Aorta (tissue), 5 donors: ENCODE measurements around the gene PDE6C. TPM values are rescaled to one million over a fixed set of nuclear protein-coding genes. Genes with fewer than 3 reads are reported as not detected.

Experiments
- ATAC-seq: fragments of 200-7000 bp; cut with Tn5 transposase; one replicate; pipeline ENCODE4 v1.9.1; 2022; ENCODE audit warnings: moderate library complexity; ENCODE audit not compliant: low FRiP score
- DNase-seq, 2 donors: peaks; one replicate each; pipeline ENCODE4 v3.0.0-alpha.2; 2020
- H3K27ac ChIP-seq, 2 donors: one replicate each; pipeline ENCODE4 v1.5.1; 2013; ENCODE audit warnings: low read length in 2 of 2, mild to moderate bottlenecking in 2 of 2, moderate library complexity in 2 of 2, control low read depth in 1 of 2, inconsistent platforms in 1 of 2, low read depth in 1 of 2
- H3K27me3 ChIP-seq, 2 donors: one replicate each; pipeline ENCODE4 v1.6.1; 2013; ENCODE audit warnings: control low read depth in 1 of 2, low read length in 1 of 2, mild to moderate bottlenecking in 1 of 2, moderate library complexity in 1 of 2; ENCODE audit not compliant: insufficient read depth in 2 of 2, control insufficient read depth in 1 of 2
- H3K36me3 ChIP-seq, 2 donors: one replicate each; pipeline ENCODE4 v1.6.1; 2013; ENCODE audit warnings: control low read depth in 1 of 2, low read length in 1 of 2, mild to moderate bottlenecking in 1 of 2; ENCODE audit not compliant: insufficient read depth in 2 of 2, control insufficient read depth in 1 of 2
- H3K4me1 ChIP-seq, 2 donors: one replicate each; pipeline ENCODE4 v1.6.1; 2013; ENCODE audit warnings: low read length in 2 of 2, control low read depth in 1 of 2, mild to moderate bottlenecking in 1 of 2, moderate library complexity in 1 of 2; ENCODE audit not compliant: insufficient read depth in 2 of 2, control insufficient read depth in 1 of 2
- H3K4me3 ChIP-seq, 2 donors: one replicate each; pipeline ENCODE4 v1.5.1; 2013; ENCODE audit warnings: low read length in 2 of 2, control low read depth in 1 of 2, mild to moderate bottlenecking in 1 of 2
- H3K9me3 ChIP-seq: one replicate; pipeline ENCODE4 v1.6.1; 2013; ENCODE audit warnings: mild to moderate bottlenecking, low read length; ENCODE audit not compliant: control insufficient read depth
- WGBS, 2 donors: extraction: QIAGEN DNeasy Blood & Tissue Kit; methylation state at CpG; one replicate each; pipeline ENCODE4 v1.1.7; 2013; 5-methylcytosine and 5-hydroxymethylcytosine counted together
- intact Hi-C, 2 donors: fragments of 100-400 bp; cut with DNase I; formaldehyde crosslinking; loops; one replicate each; pipeline versions ENCODE4 v1.14.2 to v1.15.0; 2022
- long read RNA-seq, 2 donors: library from polyadenylated mRNA; unstranded; transcript quantifications; one replicate each; pipeline ENCODE4 v2.0.0, GENCODE V29; 2020 to 2021
- polyA plus RNA-seq, 2 donors: library from polyadenylated mRNA; stranded (reverse); fragments of 200-250 nt; gene quantifications; one replicate each; pipeline ENCODE4 v1.2.3, GENCODE V29; 2013
- total RNA-seq, 2 donors: library from RNA; stranded (reverse); fragmentation: NEBNext Ultra II Directional; extraction: Animal tissue kit (Norgen Biotek cat#: 25700); gene quantifications; one replicate each; pipeline ENCODE4 v1.2.1, GENCODE V29; 2021
- donor health status: healthy with polysubstance abuse.
- donor health status: Bipolar disorder and iron deficiency.
- donor health status: DM: no; HTN: no; CAD: no.
- donor health status: DM: no; HTN: no; CAD: no.
- donor health status: DM: yes; HTN: yes; CAD: no.

Gene PDE6C
- total RNA-seq, result not detected
- not detected for polyA plus RNA-seq
- long read RNA-seq, donor 1, partial matches to known transcripts, result 0 of 1 reads
- long read RNA-seq, donor 1, other reads (novel, unspliced or antisense), result 1 of 1 reads
- long read RNA-seq, donor 2, partial matches to known transcripts, result 0 of 3 reads
- long read RNA-seq, donor 2, other reads (novel, unspliced or antisense), result 3 of 3 reads

DNA sequence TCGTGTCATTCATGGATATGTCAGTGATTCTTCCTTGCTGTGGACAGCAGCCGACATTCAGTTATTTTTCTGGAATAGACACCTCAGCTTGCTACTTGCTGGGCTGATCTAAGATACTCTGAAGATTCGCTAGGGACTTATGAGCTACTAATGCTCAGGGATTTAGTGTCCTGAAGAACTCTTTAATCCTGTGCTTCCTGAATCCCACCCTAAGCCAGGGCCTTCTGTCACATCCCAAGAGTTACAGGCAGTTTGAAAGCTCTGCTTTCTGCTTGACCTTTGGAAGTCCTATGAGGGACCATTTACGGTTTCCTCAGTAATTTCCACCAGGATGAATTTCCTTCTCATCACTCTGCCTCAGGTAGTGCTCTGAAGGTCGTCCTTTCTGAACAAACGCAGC, at the start of gene PDE6C:
Gene PDE6C, plus strand, starts transcription at position 227 of the 400 bp plus-strand sequence. CDS start 189 bp downstream, outside the sequence.
- intact Hi-C loops, result no loop called here

DNA sequence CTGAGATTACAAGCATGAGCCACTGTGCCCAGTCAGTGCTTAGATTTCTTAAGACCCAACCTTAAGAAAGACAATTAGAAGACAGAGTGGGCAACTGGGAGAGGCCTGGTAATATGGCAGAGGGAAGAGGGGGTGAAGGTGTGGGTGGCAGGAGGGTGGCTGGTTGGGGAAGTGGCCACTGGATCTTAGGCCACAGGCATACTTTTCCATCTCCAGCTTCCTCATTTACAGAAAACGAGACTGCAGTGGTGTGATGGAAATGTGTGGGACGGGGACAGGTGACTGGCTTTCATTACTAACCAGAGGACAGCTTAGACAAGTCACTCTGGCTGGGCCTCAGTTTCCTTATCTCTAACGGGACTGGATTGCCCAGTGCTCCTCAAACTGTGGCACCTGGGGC, 46.9 kb upstream of the PDE6C start:
- intact Hi-C loops, result no loop called here
- DNase-seq (no peak), ATAC-seq (no peak)
- Histone ChIP-seq H3K27ac (no peak overlapping the region), H3K4me3 (no peak overlapping the region), H3K9me3 (no peaks in the 10 kb centered on the region), H3K27me3 (no peaks in the 10 kb centered on the region), H3K4me1 (no peaks in the 10 kb centered on the region), H3K36me3 (no peaks in the 10 kb centered on the region)
- 90 to 91% methylated on average over 3 of the region's 3 CpGs for WGBS, 2 donors

More for the DNA sequence above, at the start of gene PDE6C:
- 92 to 93% methylated on average over 6 of the region's 6 CpGs for WGBS, 2 donors
- no peaks in the 10 kb centered on the region for H3K36me3 ChIP-seq
- no peaks in the 10 kb centered on the region for H3K27me3 ChIP-seq
- H3K27ac ChIP-seq, result no peak within 1 kb of the TSS
- peaks cover 1% of the 10 kb centered on the region for H3K9me3 ChIP-seq
- ATAC-seq, result no peak
- no peak for DNase-seq
- no peaks in the 10 kb centered on the region for H3K4me1 ChIP-seq
- no peak within 1 kb of the TSS for H3K4me3 ChIP-seq

DNA sequence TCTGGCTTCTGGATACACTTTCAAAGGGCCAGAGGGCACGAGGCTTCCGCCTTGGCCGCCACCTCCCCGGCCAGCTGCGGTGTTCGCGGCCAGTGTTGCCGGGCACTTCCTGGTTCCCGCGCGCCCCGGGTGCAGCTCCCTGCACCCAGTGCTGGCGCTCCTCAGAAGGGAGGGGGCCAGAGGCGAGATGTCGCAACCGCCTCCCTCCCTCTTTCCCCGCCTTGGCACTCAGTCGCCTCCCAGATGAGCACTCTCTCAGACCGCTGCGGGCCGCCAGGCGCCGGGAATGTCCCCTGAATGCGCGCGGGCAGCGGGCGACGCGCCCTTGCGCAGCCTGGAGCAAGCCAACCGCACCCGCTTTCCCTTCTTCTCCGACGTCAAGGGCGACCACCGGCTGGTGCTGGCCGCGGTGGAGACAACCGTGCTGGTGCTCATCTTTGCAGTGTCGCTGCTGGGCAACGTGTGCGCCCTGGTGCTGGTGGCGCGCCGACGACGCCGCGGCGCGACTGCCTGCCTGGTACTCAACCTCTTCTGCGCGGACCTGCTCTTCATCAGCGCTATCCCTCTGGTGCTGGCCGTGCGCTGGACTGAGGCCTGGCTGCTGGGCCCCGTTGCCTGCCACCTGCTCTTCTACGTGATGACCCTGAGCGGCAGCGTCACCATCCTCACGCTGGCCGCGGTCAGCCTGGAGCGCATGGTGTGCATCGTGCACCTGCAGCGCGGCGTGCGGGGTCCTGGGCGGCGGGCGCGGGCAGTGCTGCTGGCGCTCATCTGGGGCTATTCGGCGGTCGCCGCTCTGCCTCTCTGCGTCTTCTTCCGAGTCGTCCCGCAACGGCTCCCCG, 45.7 kb upstream of the PDE6C start, which contains the start of gene FFAR4:
Gene FFAR4, plus strand, starts transcription at position 231 of the 842 bp plus-strand sequence. Its CDS starts 56 bp downstream, at position 287.
- H3K36me3 ChIP-seq, result no peaks in the 10 kb centered on the region
- no peak within 1 kb of the TSS for H3K27ac ChIP-seq
- peak; percentile 57 for ATAC-seq
- intact Hi-C loops, result no loop called here
- H3K27me3 ChIP-seq, result no peaks in the 10 kb centered on the region
- no peaks in the 10 kb centered on the region for H3K9me3 ChIP-seq
- no peaks in the 10 kb centered on the region for H3K4me1 ChIP-seq
- WGBS, 2 donors, result 0 to 1% methylated on average over 74 to 85 of the region's 85 CpGs
- peak in 1 of 2 donors; percentile 76 for DNase-seq
- peak within 1 kb of the TSS in 1 of 2 donors; percentile 5 for H3K4me3 ChIP-seq

DNA sequence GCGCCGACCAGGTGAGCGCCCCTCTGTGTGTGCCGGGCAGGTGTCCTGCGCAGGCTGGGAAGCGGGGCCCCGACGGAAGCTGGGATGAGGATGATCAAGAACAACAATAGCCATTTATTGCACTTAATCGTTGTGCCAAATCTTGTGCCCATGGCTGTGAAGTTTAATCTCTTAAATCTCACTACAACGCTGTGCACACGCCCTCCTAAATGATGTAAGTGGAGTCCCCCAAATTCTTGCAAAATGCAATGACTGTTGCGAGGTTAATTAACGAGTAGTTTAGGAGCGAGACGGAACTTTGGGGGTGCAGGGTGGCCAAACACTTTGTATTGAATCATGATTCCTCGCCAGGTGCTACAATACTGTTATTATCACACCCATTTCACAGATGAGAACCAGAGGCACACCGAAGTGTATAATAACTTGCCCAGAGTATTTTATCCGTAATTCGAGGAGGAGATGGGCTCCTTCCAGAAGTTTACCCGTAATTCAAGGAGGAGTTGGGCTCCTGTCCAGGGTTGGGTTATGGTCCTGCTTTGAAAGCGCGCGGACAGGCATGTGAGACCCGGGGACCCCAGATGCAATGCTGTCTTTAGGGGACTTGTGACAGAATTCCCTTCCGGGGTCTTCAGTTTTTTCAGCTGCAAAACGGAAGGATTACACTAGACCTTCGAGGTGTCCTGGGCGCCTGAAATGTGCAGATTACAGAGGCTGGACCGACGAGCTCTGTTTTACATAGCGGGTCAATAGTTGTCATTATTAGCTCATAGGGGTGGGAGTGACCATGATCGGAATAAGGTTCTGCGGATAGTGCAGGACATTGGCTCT, 44.8 kb upstream of the PDE6C start:
- ATAC-seq (no peak), DNase-seq (no peak)
- Histone ChIP-seq H3K9me3 (no peaks in the 10 kb centered on the region), H3K27me3 (no peaks in the 10 kb centered on the region), H3K36me3 (no peaks in the 10 kb centered on the region), H3K4me3 (no peak overlapping the region), H3K27ac (no peak overlapping the region), H3K4me1 (no peaks in the 10 kb centered on the region)
- WGBS, 2 donors, result 13 to 16% methylated on average over 33 of the region's 33 CpGs
- intact Hi-C loops, result no loop called here

DNA sequence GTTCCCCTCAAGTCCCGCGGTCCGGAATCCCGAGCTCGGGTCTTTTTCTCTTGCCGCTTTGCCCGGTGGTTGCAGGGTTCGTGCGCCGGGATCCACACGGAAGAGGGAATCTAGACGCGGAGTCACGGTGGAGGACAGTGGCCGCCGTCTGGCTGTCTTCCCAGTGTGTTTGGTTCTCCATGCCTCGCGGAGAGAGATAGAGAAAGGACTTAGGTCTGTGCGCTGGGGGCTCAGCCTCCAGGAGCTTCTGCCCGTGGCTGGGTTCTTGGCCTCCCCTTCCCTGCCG, 44.3 kb upstream of the PDE6C start:
- DNase-seq (no peak), ATAC-seq (no peak)
- Histone ChIP-seq H3K27ac (no peak overlapping the region), H3K4me3 (no peak overlapping the region), H3K9me3 (no peaks in the 10 kb centered on the region), H3K36me3 (no peaks in the 10 kb centered on the region), H3K4me1 (no peaks in the 10 kb centered on the region), H3K27me3 (no peaks in the 10 kb centered on the region)
- intact Hi-C loops, result no loop called here
- 30% methylated on average over 21 of the region's 21 CpGs for whole genome bisulfite sequencing, 2 donors

GRCh38 chr10:93570383-93570782, 42.0 kb upstream of the PDE6C start:
- Histone ChIP-seq H3K27me3 (no peaks in the 10 kb centered on the region), H3K9me3 (no peaks in the 10 kb centered on the region), H3K4me3 (no peak overlapping the region), H3K36me3 (no peaks in the 10 kb centered on the region), H3K4me1 (no peaks in the 10 kb centered on the region), H3K27ac (no peak overlapping the region)
- 43 to 44% methylated on average over 3 of the region's 3 CpGs for WGBS, 2 donors
- no peak for DNase-seq
- intact Hi-C loops, result no loop called here
- no peak for ATAC-seq

DNA sequence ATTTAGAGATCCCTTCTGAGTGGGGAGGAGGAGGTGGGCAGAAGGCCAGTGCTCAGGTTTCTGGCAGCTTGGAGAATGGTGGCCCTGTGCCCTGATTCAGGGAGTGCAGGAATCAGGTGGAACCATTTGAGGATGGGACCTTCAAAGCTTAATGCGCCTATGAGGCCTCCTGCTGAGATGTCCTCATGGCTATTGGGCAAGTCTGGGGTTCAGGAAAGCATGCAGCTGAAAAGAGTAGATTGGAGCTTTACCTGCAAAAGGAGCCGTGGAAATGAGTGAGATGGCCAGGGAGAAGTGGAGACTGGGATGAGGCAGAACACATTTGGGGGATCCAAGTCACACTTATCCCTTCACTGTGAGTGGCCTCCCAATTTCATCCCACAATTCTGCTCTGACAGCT, 39.7 kb upstream of the PDE6C start:
- Histone ChIP-seq H3K27me3 (no peaks in the 10 kb centered on the region), H3K36me3 (no peaks in the 10 kb centered on the region), H3K27ac (no peak overlapping the region), H3K9me3 (no peaks in the 10 kb centered on the region), H3K4me3 (no peak overlapping the region), H3K4me1 (no peaks in the 10 kb centered on the region)
- DNase-seq, result no peak
- WGBS, 2 donors, result 94 to 98% methylated on average over 2 of the region's 2 CpGs
- intact Hi-C loops, result no loop called here
- no peak for ATAC-seq

DNA sequence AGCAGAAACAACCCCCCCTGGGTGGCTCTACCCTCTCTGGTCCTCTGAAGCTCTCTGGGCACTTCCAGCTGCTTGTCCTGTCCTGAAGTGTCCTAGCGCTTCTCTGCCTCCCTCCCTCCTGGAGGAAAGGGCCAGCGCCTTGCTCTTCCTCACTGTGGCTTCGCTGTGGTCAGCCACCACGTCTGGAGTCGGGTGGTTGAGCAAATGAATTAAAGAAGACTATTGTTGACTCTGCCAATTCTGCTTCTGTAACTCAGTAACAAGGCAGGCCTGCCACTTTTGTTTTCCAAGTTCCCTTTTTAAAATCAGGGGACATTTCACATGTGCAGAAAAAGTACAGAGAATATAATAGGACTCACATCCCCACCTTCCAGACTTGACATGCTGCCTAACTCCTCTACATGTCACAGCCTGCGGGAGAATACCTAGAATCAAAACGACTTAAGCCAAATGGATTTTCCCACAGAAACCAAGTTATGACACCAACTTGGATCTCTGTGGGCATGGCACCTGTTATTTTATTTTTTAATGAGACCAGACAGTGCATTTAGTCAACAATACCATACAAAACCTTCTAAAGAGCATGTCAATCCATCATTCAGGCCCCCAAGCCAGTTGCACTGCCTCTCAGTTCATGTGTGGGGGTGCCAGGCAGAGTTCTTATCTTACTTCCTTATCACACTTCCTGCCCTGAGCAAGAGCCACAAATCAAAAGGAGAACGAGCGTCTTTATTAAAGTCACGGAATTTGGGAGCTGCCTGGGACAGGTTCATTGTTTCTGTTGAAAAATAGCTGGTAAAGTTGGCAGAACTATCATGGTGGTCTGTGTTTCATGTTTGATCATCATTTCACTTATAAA, 39.1 kb upstream of the PDE6C start:
- no peaks in the 10 kb centered on the region for H3K9me3 ChIP-seq
- no peaks in the 10 kb centered on the region for H3K36me3 ChIP-seq
- H3K4me1 ChIP-seq, result no peaks in the 10 kb centered on the region
- H3K4me3 ChIP-seq, result no peak overlapping the region
- no peaks in the 10 kb centered on the region for H3K27me3 ChIP-seq
- intact Hi-C loops, result no loop called here
- ATAC-seq (no peak), DNase-seq (peak in 1 of 2 donors; percentile 80)
- WGBS, 2 donors, result 55 to 57% methylated on average over 10 of the region's 10 CpGs
- no peak overlapping the region for H3K27ac ChIP-seq
